Testis (tissue), 2 donors: ENCODE data around the gene SYNDIG1.

Experiments
- CTCF ChIP-seq, 3 experiments: fragments of 450-650 bp in 2 of 3; fragments of 200-600 bp in 1 of 3; sonication (generic) in 1 of 3; IDR thresholded peaks; one replicate each; pipeline ENCODE4 v1.5.1; 2016 to 2019; ENCODE audit warnings: antibody characterized with exemption in 3 of 3, mild to moderate bottlenecking in 2 of 3, moderate library complexity in 1 of 3
- POLR2A ChIP-seq: fragments of 450-650 bp; IDR thresholded peaks from one replicate; pipeline ENCODE4 v1.6.1; 2017; ENCODE audit warnings: antibody characterized with exemption, mild to moderate bottlenecking, moderate library complexity

GRCh38 chr20:24679448-24680047 is 210.1 kb downstream of the SYNDIG1 start:
- no peak for TF ChIP-seq CTCF (IDR thresholded peaks at IDR 0.05)
- no peak for TF ChIP-seq POLR2A
